NCI-H1694 (cell line): ENCODE measurements around the gene CDC42BPA.
"Not testable (repeated sequence)": the region's sequence is repeated elsewhere in the genome, so short reads cannot be mapped to it uniquely, and the experiment has no call there.

Source experiments
- DNase-seq: peaks from one replicate; lab custom pipeline; 2025; lab: John Stamatoyannopoulos, UW

Gene CDC42BPA

GRCh38 chr1:227318016-227318852 lies at the start of gene CDC42BPA:
Gene CDC42BPA (minus strand): TSS chr1:227318492. CDS start chr1:227317182, 1,310 bp downstream.
- peak; percentile 66 for DNase-seq

DNA sequence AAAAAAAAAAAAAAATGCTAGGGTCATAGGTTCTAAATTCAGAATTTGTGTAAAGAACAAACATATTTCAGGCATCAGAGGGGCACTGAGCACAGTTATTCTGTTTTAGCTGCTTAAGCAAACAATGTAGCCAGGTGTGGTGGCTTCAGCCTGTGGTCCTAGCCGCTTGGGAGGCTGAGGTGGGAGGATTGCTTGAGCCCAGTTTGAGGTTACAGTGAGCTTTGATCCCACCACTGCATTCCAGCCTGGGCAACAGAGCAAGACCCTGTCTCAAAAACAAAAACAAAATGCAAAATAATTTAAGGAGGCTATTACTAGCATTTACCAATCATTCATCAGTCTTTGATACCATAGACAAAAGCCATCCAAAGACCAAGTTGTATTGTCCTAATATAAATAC lies 49.7 kb upstream of the CDC42BPA start:
- no peak for DNase-seq

GRCh38 chr1:227365473-227366431 lies 47.5 kb upstream of the CDC42BPA start:
- DNase-seq, result no peak

GRCh38 chr1:227364657-227365056 lies 46.4 kb upstream of the CDC42BPA start:
- no peak for DNase-seq

GRCh38 chr1:227363825-227364224 lies 45.5 kb upstream of the CDC42BPA start:
- no peak for DNase-seq

DNA sequence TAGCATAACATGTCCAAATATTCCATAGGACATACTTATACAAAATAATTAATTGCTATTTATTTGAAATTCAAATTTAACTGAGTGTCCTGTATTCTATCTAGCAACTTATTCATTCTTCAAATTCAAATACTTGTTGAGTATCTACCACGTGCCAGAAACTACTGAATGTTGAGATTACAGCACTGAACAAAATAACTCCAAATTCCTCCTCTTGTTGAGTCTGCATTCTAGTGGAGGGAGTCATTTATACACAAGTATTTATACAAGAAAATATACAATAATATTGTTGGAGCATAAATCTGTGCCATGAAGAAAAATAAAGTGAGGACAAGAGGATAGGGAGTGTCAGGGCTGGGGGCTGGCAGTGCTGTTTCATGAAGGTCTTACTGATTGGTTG lies 43.7 kb upstream of the CDC42BPA start:
- no peak for DNase-seq

GRCh38 chr1:227357927-227358302 lies 39.6 kb upstream of the CDC42BPA start:
- no peak for DNase-seq

- DNase-seq, result no peak
Observed at GRCh38 chr1:227357171-227357926, 39.1 kb upstream of the CDC42BPA start.

DNA sequence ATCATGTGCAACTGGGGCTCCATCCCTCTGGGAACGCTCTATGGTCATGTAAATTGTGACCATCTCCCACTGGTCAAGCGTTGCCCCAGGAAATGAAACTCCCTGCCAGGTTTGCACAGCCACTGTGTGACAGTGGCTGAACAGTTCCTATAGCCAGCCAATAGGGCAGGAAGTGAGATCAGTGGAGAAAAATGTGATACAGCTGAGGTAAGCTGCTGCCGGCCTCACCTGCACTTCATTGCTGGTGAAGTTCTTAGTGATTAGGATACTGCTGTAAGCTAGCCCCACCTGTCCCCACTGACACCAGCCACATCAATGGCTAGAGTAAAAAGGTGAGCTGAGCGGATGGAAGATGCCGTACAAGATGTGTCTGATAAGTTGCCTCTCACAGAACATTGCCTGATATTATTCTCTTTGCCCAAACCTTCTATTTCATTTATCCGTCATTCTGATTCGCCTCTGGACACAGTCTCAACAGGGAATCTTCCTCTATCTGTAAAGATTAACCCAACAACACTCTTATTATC lies 38.4 kb upstream of the CDC42BPA start:
- DNase-seq, result no peak

GRCh38 chr1:227355542-227356245 lies 37.4 kb upstream of the CDC42BPA start:
- DNase-seq, result no peak

- DNase-seq, result no peak
Observed at GRCh38 chr1:227353186-227353585, 34.9 kb upstream of the CDC42BPA start.

DNA sequence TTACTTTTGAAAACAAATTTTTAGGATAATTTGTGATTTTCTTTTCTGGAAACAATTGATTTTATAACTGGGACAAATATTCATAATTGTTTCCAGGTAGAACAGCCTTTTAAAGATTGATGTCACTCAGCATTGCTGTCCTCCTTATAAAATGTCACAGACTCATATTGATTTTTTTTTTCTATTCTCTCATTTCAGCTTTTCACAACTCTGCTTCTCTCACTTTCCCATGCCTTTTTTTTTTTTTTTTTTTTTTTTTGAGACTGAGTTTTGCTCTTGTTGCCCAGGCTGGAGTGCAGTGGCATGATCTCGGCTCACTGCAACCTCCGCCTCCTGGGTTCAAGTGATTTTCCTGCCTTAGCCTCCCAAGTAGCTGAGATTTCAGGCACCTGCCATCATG lies 33.9 kb upstream of the CDC42BPA start:
- not testable (repeated sequence) for DNase-seq

DNA sequence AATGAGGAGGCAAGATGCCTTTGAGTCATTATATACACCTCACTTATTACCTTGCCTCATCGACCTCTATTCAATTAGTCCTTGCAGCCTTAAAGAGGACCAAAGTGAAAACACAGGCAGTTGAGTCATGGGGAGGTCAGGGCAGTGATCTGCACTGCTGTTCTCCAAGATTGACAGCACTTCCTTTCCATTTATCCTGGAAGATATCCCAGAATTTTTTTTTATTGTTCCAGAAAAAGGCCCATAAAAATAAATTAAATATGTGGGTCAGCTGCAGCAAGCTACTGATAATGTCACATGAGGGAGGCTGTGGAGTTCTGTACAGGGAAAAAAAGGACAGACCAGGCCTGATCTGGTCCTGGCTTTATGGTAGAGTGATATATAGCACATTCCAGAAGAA lies 33.2 kb upstream of the CDC42BPA start:
- DNase-seq, result no peak

DNA sequence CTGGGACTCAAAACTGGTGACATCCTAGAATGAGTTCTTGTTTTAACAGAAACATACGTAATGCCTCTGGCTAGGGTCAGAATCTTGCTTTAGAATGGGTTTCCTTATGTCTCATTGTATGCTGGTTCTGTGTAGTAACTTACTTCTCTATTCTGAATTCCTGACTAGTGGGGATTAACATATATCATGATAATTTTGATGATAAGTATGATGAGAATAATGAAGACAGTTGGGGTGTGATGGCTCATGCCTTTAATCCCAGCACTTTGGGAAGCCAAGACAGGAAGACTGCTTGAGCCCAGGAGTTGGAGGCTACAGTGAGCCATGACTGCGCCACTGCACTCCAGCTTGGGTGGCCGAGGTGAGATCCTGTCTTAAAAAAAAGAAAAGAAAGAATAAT lies 31.7 kb upstream of the CDC42BPA start:
- DNase-seq, result no peak

DNA sequence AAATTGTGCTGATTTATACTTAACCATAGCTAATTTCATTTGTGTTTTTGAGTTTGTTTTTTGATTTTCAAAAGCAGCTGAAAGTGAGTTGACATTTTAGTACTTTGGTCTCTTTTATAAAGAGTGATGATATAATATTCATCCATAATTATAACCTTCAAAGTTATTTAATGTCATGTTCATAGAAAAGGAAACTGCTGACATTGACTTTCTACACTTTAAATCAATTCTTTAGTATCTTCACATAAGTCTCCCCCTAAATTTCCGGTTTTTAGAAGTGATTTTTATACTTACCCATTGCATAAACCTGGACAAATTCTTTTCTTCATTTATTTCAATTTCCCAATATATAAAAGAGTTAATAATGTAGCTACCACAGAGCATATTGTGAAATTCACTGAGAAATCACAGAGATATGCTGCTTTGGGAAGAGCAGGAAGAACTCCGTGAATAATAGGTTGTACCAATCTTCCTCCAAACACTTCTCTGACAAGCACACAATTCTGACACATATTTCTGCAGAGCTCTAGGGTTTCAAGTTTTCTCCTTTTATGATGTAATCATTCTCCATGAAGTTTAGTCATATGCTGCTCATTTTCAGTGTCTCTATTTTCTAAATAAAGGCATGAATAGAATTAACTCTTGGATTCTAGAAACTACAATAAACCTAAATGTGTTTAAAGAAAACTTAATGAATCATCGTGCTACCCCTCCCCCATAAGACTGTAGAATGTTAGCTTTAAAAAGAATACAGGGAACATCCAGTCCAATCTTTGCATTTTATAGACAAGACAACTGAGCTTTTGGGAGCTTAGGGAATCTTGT lies 25.6 kb upstream of the CDC42BPA start:
- no peak for DNase-seq

- DNase-seq, result no peak
Observed at GRCh38 chr1:227343206-227343605, 24.9 kb upstream of the CDC42BPA start.

DNA sequence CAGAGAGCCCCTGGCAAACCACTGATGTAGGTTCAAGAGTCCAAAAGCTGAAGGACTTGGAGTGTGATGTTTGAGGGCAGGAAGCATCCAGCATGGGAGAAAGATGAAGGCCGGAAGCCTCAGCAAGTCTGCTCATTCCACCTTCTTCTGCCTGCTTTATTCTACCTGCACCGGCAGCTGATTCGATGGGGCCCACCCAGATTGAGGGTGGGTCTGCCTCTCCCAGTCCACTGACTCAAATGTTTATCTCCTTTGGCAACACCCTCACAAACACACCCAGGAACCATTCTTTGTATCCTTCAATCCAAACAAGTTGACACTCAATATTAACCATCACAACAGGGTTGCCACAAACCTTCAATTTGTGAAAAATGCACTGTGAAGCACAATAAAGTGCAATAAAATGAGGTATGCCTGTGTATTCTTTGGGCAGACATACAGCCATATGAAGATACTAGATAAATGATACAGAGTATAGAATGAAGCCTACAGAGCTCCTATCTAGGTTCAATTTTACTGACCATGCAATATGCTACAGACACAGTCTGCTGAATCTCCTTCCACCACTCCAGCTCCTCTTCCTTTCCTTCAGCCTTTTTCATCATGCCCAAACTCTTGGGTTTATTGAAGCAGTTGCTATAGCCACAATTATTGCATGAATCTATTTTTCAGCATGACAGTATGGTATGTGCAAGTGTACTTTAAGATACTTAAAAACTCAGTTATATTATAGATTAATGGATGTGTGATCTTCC lies 24.0 kb upstream of the CDC42BPA start:
- no peak for DNase-seq

DNA sequence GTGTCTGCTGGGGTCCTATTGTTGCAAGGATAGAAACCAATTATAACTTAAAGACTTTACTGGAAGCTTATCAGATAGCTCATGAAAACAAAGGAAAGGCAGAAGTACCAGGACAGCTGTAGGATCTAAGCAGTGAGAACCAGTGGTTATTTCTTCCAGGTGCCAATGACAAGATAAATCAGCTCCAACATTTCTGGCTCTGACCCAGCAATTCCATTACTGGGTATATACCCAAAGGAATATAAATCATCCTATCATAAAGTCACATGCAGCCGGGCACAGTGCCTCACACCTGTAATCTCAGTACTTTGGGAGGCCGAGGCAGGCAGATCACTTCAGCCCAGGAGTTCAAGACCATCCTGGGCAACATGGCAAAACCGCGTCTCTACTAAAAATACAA lies 17.8 kb upstream of the CDC42BPA start:
- not testable (repeated sequence) for DNase-seq

- DNase-seq, result no peak
Observed at GRCh38 chr1:227335242-227336020, 17.1 kb upstream of the CDC42BPA start.
